GM12891 (cell line): ENCODE measurements around the gene ALDOA.

Source experiments
- DNase-seq: peaks from one replicate; pipeline ENCODE4 v3.0.0; 2011; ENCODE audit warnings: low spot score; ENCODE audit not compliant: insufficient read length
- FAIRE-seq: peaks from 2 replicates; lab custom pipeline; 2011; peaks lifted over from hg19 to GRCh38; lab: Jason Lieb, UNC
- PAX5 ChIP-seq: IDR thresholded peaks from 2 replicates; pipeline ENCODE4 v1.6.1; 2011; ENCODE audit warnings: low read length, moderate library complexity, mild to moderate bottlenecking; ENCODE audit not compliant: insufficient read depth, severe bottlenecking
- POLR2A ChIP-seq: IDR thresholded peaks from 2 replicates; pipeline ENCODE4 v1.6.1; 2011; ENCODE audit warnings: low read depth, low read length, control low read depth
- POLR2AphosphoS5 ChIP-seq: IDR thresholded peaks from 2 replicates; pipeline ENCODE4 v1.6.1; 2011; ENCODE audit warnings: low read depth, low read length, control low read depth
- POU2F2 ChIP-seq: IDR thresholded peaks from 2 replicates; pipeline ENCODE4 v1.6.1; 2011; ENCODE audit warnings: low read depth, mild to moderate bottlenecking, control low read depth, low read length, moderate library complexity
- SPI1 ChIP-seq: IDR thresholded peaks from 2 replicates; pipeline ENCODE4 v1.6.1; 2011; ENCODE audit warnings: low read depth, low read length, control low read depth
- TAF1 ChIP-seq: IDR thresholded peaks from 2 replicates; pipeline ENCODE4 v1.6.1; 2011; ENCODE audit warnings: low read depth, low read length, control low read depth

The ALDOA gene

GRCh38 chr16:30068750-30069610 is 3.4 kb downstream of the ALDOA start:
- FAIRE-seq (no peak), DNase-seq (no peak)
- no peak; the same call in none of the 2 replicates for TF ChIP-seq POLR2AphosphoS5
- TF ChIP-seq POU2F2, result no peak
- no peak for TF ChIP-seq PAX5
- no peak for TF ChIP-seq TAF1
- TF ChIP-seq SPI1, result no peak
- TF ChIP-seq POLR2A, result no peak

GRCh38 chr16:30069611-30070462 is 4.3 kb downstream of the ALDOA start:
- no peak for TF ChIP-seq TAF1
- no peak for TF ChIP-seq POLR2AphosphoS5
- no peak for TF ChIP-seq POU2F2
- DNase-seq (no peak), FAIRE-seq (no peak)

- no peak for FAIRE-seq
- TF ChIP-seq PAX5 (no peak), POU2F2 (no peak), TAF1 (no peak), POLR2A (no peak), POLR2AphosphoS5 (no peak), SPI1 (no peak)
- no peak for DNase-seq
Observed at GRCh38 chr16:30070490-30070889, 4.9 kb downstream of the ALDOA start.

DNA sequence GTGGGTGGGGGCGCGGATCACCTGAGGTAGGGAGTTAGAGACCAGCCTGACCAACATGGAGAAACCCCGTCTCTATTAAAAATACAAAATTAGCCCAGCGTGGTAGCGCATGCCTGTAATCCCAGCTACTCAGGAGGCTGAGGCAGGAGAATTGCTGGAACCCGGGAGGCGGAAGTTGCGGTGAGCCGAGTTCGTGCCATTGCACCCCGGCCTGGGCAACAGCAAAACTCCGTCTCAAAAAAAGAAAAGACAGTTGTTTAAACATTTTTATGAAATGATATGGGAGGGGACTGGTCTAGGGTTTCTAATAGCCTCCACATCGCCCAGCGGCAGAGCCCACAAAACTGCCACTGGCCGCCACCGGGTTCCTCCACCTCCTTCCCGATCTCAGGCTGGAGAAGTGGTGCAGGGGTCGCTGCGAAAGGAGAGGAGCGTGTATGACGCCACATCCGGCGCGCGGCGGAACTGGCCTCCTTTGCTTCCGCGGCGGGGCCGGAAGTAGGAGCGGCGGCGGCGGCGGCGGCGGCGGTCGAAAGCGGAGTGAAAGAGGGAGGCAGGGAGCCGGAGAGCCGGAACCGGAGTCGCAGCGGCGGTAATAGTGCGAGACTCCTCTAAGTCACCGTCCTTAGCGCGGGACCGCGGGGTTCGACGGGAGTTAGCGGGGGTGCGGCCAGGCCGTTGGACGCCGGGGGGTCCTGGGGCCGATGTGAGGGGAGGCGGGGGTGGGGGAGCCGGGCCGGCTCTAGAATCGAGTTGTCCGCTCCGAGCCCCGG is 10.1 kb downstream of the ALDOA start, which contains the start of gene PPP4C:
PPP4C (plus strand) TSS at position 492 of the 773 bp plus-strand sequence. CDS start 384 bp downstream, outside the sequence.
- DNase-seq (peak; percentile 98), FAIRE-seq (peak; percentile 83)
- TF ChIP-seq POLR2A (peak; percentile 88), POLR2AphosphoS5 (peak; percentile 85), POU2F2 (peak; percentile 63; the same call in 1 of the 2 replicates), PAX5 (no peak), SPI1 (peak; percentile 35), TAF1 (peak; percentile 75)

GRCh38 chr16:30076276-30076791 is 10.8 kb downstream of the ALDOA start:
- DNase-seq, result no peak
- no peak for TF ChIP-seq POU2F2
- TF ChIP-seq PAX5, result no peak
- TF ChIP-seq POLR2A, result no peak
- no peak for TF ChIP-seq SPI1
- no peak for TF ChIP-seq POLR2AphosphoS5
- TF ChIP-seq TAF1, result no peak
- FAIRE-seq, result no peak

DNA sequence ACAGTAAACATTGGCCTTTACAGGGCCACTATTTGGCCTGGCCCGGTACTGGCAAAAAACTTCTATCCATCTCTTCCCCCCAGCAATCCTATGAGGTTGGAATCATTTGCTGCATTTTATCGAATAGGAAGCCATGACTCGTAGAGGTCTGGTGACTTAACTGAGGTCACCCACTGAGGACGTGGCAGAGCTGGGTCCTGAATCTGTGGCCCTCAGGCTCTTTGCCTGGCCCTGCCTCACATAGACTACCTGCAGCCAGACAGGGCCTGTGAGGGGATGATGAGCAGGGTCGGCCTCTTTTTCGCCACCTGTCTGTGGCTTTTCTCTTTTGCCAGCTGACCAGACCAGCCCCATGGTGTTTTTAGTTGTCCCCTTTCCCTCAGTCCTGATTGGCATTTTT is 12.1 kb downstream of the ALDOA start:
- DNase-seq, result no peak
- no peak for FAIRE-seq
- no peak for TF ChIP-seq TAF1
- no peak for TF ChIP-seq POLR2AphosphoS5
- no peak for TF ChIP-seq PAX5
- no peak for TF ChIP-seq POLR2A
- TF ChIP-seq SPI1, result no peak
- TF ChIP-seq POU2F2, result no peak

DNA sequence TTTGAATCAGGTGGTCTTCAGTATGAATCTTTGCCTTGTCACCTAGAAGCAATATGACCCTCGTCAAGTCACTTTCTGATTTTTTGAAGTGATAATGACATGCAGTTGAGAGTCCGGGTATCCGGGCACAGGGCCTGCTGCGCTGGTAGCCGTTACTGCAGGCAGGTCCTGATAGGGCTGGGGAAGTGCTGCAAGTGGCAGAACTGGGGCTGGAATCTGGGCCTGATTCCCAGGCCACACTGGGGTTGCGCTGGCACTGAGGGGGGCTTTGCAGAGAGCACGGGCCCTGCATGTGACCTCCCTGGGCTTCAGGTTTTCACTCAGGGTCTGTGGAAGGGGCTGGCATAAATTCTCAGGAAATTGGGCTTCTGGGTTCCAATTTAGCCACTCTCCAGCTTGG is 13.2 kb downstream of the ALDOA start:
- no peak for FAIRE-seq
- TF ChIP-seq TAF1, result no peak
- TF ChIP-seq POLR2A, result no peak
- TF ChIP-seq PAX5, result no peak
- no peak for TF ChIP-seq POLR2AphosphoS5
- no peak for TF ChIP-seq POU2F2
- TF ChIP-seq SPI1, result no peak
- no peak for DNase-seq

DNA sequence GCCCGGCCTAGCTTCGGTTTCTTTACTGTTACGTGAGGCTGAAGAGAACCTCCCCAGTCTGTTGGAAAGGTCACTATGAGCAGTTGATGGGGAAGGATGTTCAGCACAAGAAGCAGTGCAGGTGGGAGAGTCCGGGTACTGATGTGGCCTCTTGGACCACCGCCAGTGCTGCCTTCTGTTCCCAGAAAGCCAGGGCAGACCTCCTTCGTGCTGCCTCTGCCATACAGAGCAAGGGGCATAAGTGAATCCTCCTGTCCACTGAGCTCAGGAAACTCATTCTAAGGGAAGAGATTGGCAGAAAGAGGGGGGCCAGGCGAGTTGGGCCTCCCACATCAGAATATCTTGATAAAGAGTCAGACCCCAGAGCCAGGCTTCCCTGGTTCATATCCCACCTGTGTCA is 13.9 kb downstream of the ALDOA start:
- DNase-seq (no peak), FAIRE-seq (no peak)
- TF ChIP-seq POLR2A, result no peak
- TF ChIP-seq POLR2AphosphoS5, result no peak
- no peak for TF ChIP-seq TAF1
- TF ChIP-seq SPI1, result no peak

- TF ChIP-seq SPI1, result no peak
- TF ChIP-seq POLR2AphosphoS5, result no peak
- no peak for TF ChIP-seq POU2F2
- TF ChIP-seq POLR2A, result no peak
- no peak for TF ChIP-seq TAF1
- TF ChIP-seq PAX5, result no peak
- FAIRE-seq, result no peak
- no peak for DNase-seq
Observed at GRCh38 chr16:30082545-30083090, 17.1 kb downstream of the ALDOA start.
